Psoas muscle (tissue), 8 donors: Measurements from ENCODE around the gene DOHH. TPM values are rescaled to one million over a fixed set of nuclear protein-coding genes. Genes with fewer than 3 reads are reported as not detected.
"Not testable (repeated sequence)": the region's sequence is repeated elsewhere in the genome, so short reads cannot be mapped to it uniquely, and the experiment has no call there.

Source experiments
- ATAC-seq, 4 donors: fragments of 200-7000 bp; cut with Tn5 transposase; one replicate each; pipeline ENCODE4 v1.9.1; 2020; ENCODE audit warnings: moderate library complexity in 3 of 4, mild to moderate bottlenecking in 2 of 4
- DNase-seq, 2 donors: peaks; one replicate each; pipeline ENCODE4 v3.0.0-alpha.2; 2020
- H3K27ac ChIP-seq: fragments of 200-600 bp; one replicate; pipeline ENCODE4 v1.8.0; 2022
- H3K27me3 ChIP-seq, 3 donors: fragments of 200-600 bp in 1 of 3; one replicate each; pipeline versions ENCODE4 v1.6.1 to v1.8.0; 2013 to 2022; ENCODE audit warnings: low read length in 2 of 3, mild to moderate bottlenecking in 2 of 3, moderate library complexity in 1 of 3; ENCODE audit not compliant: insufficient read depth in 3 of 3
- H3K36me3 ChIP-seq, 2 donors: fragments of 200-600 bp in 1 of 2; one replicate each; pipeline versions ENCODE4 v1.6.1 to v1.8.0; 2013 to 2022; ENCODE audit warnings: low read depth in 1 of 2, mild to moderate bottlenecking in 1 of 2, moderate library complexity in 1 of 2; ENCODE audit not compliant: insufficient read depth in 1 of 2
- H3K4me1 ChIP-seq: fragments of 200-600 bp; one replicate; pipeline ENCODE4 v1.8.0; 2022
- H3K4me3 ChIP-seq: fragments of 200-600 bp; one replicate; pipeline ENCODE4 v1.8.0; 2022; ENCODE audit warnings: mild to moderate bottlenecking
- H3K9me3 ChIP-seq: fragments of 200-600 bp; one replicate; pipeline ENCODE4 v1.8.0; 2022
- CTCF ChIP-seq: fragments of 200-600 bp; IDR thresholded peaks from one replicate; pipeline ENCODE4 v1.8.0; 2022; ENCODE audit warnings: antibody characterized with exemption
- WGBS, 3 donors: extraction: QIAGEN DNeasy Blood & Tissue Kit; methylation state at CpG; one replicate each; pipeline versions ENCODE4 v1.1.6 to v1.1.7; 2013; 5-methylcytosine and 5-hydroxymethylcytosine counted together
- intact Hi-C, 2 donors: fragments of 100-400 bp; cut with DNase I; formaldehyde crosslinking; loops; one replicate each; pipeline versions ENCODE4 v1.11.0 to v1.14.2; 2022
- polyA plus RNA-seq, 3 donors: library from polyadenylated mRNA; stranded (reverse); fragments of 200-250 nt; gene quantifications; one replicate each; pipeline ENCODE4 v1.2.3, GENCODE V29; 2013
- total RNA-seq, 4 donors: library from RNA; stranded (reverse); fragmentation: NEBNext Ultra II Directional in 2 of 4; extraction: Animal tissue kit (Norgen Biotek cat#: 25700) in 2 of 4; gene quantifications; one replicate each; pipeline versions ENCODE4 v1.2.1 to v1.2.4, GENCODE V29; 2021 to 2023
- donor health status: healthy with polysubstance abuse.
- donor health status: DM: no; HTN: no; CAD: no; lungs with moderate emphysema.
- donor health status: Bipolar disorder and iron deficiency.
- donor health status: healthy.
- donor health status: DM: yes; HTN: yes; CAD: no.
- donor health status: DM: no; HTN: no; CAD: no.
- donor health status: DM: no; HTN: no; CAD: no.
- donor health status: DM: yes; HTN: yes; CAD: no.

DOHH gene
- total and polyA plus RNA-seq, 7 donors = 11.5 to 54.3 (median 21.8) TPM

DNA sequence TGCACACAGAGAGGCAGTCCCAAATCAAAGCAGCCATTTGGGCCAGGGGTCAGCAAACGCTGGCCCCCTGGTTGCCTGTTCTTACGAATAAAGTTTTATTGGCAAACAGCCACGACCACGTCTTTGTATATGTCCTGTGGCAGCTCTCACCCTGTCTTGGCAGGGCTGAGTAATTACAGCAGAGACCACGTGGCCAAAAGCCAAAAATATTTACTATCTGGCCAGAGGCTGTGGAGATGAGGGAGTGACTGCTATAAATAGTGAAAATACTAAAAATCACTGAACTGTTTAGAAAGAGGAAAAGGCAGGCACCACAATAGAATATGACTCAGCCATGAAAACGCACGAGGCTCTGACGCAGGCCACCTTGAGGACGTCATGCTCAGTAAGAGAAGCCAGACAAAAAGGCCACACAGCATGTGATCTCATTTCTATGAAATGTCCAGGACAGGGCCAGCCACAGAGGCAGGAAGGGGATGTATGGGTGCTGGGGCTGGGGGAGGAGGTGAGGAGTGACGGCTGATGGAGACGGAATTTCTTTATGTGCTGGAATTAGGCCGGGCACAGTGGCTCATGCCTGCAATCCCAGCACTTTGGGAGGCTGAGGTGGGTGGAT, 49.6 kb downstream of the DOHH start:
- intact Hi-C loops = no loop called here
- Histone ChIP-seq H3K27me3 (no peaks in the 10 kb centered on the region), H3K36me3 (peaks cover 0 to 83% of the 10 kb centered on the region in 2 donors), H3K4me1 (peaks cover 6% of the 10 kb centered on the region), H3K4me3 (no peak overlapping the region), H3K27ac (peak overlapping the region; percentile 84), H3K9me3 (no peaks in the 10 kb centered on the region)
- peak; percentile 83 to 91 (median 86) for ATAC-seq
- 12 to 22% (median 18%) methylated on average over 12 of the region's 12 CpGs for WGBS, 3 donors
- DNase-seq = peak; percentile 85 to 88
- TF ChIP-seq CTCF = no peak

- Histone ChIP-seq H3K4me1 (peaks cover 22% of the 10 kb centered on the region), H3K4me3 (no peak overlapping the region), H3K27ac (peak overlapping the region; percentile 41), H3K36me3 (peaks cover 0 to 80% of the 10 kb centered on the region in 2 donors), H3K9me3 (no peaks in the 10 kb centered on the region), H3K27me3 (no peaks in the 10 kb centered on the region)
- no peak for TF ChIP-seq CTCF
- intact Hi-C loops = no loop called here
- WGBS, 3 donors = 94 to 96% (median 95%) methylated on average over 28 of the region's 28 CpGs
- no peak for DNase-seq
- ATAC-seq = no peak
Measured at GRCh38 chr19:3448616-3449334, 51.7 kb downstream of the DOHH start.

DNA sequence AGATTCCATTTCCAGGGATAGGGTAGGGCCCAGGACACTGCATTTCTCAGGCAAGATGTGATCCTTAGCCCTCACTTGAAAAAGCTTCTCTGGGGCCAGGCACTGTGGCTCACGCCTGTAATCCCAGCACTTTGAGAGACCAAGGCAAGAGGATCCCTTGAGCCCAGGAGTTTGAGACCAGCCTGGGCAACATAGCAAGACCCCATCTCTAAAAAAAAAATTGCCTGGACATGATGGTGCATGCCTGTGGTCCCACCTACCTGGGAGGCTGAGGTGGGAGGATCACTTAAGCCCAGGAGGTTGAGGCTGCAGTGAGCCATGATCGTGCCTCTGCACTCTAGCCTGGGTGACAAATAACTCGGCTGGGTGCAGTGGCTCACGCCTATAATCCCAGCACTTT, 53.8 kb downstream of the DOHH start:
- H3K4me3 ChIP-seq, ATAC-seq, H3K9me3 ChIP-seq, DNase-seq, intact Hi-C loops, H3K27me3 ChIP-seq: not testable (repeated sequence)
- peaks cover 42% of the 10 kb centered on the region for H3K4me1 ChIP-seq
- peak overlapping the region; percentile 46 for H3K27ac ChIP-seq
- 89 to 92% (median 91%) methylated on average over 4 of the region's 4 CpGs for WGBS, 3 donors
- H3K36me3 ChIP-seq = peaks cover 0 to 67% of the 10 kb centered on the region in 2 donors

GRCh38 chr19:3444695-3445234, 55.7 kb downstream of the DOHH start:
- H3K27ac ChIP-seq = peak overlapping the region; percentile 55
- no peak for DNase-seq
- peaks cover 55% of the 10 kb centered on the region for H3K4me1 ChIP-seq

More at GRCh38 chr19:3444695-3445234, 55.7 kb downstream of the DOHH start:
- no peak for TF ChIP-seq CTCF
- Histone ChIP-seq H3K9me3 (no peaks in the 10 kb centered on the region), H3K4me3 (no peak overlapping the region), H3K36me3 (peaks cover 0 to 65% of the 10 kb centered on the region in 2 donors), H3K27me3 (no peaks in the 10 kb centered on the region)
- ATAC-seq = no peak
- intact Hi-C loops = no loop called here
- WGBS, 3 donors = 58 to 63% (median 59%) methylated on average over 24 of the region's 24 CpGs
